SK-N-SH (cell line): ENCODE measurements around the gene TGFB2. TPM values are rescaled to one million over a fixed set of nuclear protein-coding genes. Genes with fewer than 3 reads are reported as not detected.
A peak's percentile ranks its signal among the peaks of the same experiment; 100 is the strongest.

Experiments
- CTCF ChIA-PET: fragments of 300-600, 350-600 bp; formaldehyde crosslinking; extraction: SDS; loops from one replicate; lab custom pipeline; 2021; lab: Yijun Ruan, JAX
- POLR2A ChIA-PET: fragments of 350-600 bp; sonication (Branson Sonifier 250); formaldehyde crosslinking; extraction: SDS; loops from one replicate; lab custom pipeline; 2020; ENCODE audit warnings: antibody characterized with exemption, inconsistent platforms; lab: Yijun Ruan, JAX
- DNase-seq: peaks from one replicate; pipeline ENCODE4 v3.0.0; 2012
- H2AFZ ChIP-seq: fragments of 200-600 bp; sonication (generic); 2 replicates; pipeline ENCODE4 v1.8.1; 2016; ENCODE audit warnings: antibody characterized with exemption, mild to moderate bottlenecking, low read depth
- H3F3A ChIP-seq: fragments of 200-600 bp; sonication (generic); replicated peaks from 2 replicates; pipeline ENCODE3; 2016; ENCODE audit warnings: antibody characterized with exemption, mild to moderate bottlenecking; ENCODE audit not compliant: insufficient read depth
- H3K27ac ChIP-seq, 2 experiments: fragments of 200-500 bp in 1 of 2; fragments of 200-600 bp in 1 of 2; sonication (Bioruptor generic) in 1 of 2; sonication (generic), shearing (Covaris generic) in 1 of 2; 2 replicates each; pipeline versions ENCODE4 v1.5.1 to v1.6.1; 2014 to 2016; ENCODE audit warnings: low read depth in 2 of 2, inconsistent platforms in 1 of 2, low read length in 1 of 2, mild to moderate bottlenecking in 1 of 2, mixed read lengths in 1 of 2
- H3K27me3 ChIP-seq: fragments of 200-600 bp; sonication (generic), shearing (Covaris generic); 2 replicates; pipeline ENCODE4 v1.6.1; 2016; ENCODE audit warnings: mixed run types; ENCODE audit not compliant: insufficient read depth
- H3K36me3 ChIP-seq, 2 experiments: fragments of 200-500 bp in 1 of 2; fragments of 200-600 bp in 1 of 2; sonication (Bioruptor generic) in 1 of 2; sonication (generic) in 1 of 2; replicated peaks in 1 of 2; 2 replicates each; pipeline versions ENCODE3 to v1.5.1; 2014 to 2016; ENCODE audit warnings: low read length in 1 of 2, mild to moderate bottlenecking in 1 of 2; ENCODE audit not compliant: insufficient read depth in 2 of 2, control insufficient read depth in 1 of 2
- H3K4me1 ChIP-seq, 2 experiments: fragments of 200-500 bp in 1 of 2; fragments of 200-600 bp in 1 of 2; sonication (Bioruptor generic) in 1 of 2; sonication (generic), shearing (Covaris generic) in 1 of 2; 2 replicates each; pipeline versions ENCODE4 v1.5.1 to v1.6.1; 2014 to 2016; ENCODE audit warnings: low read depth in 1 of 2, low read length in 1 of 2, mixed run types in 1 of 2; ENCODE audit not compliant: insufficient read depth in 2 of 2, control insufficient read depth in 1 of 2
- H3K4me2 ChIP-seq: fragments of 200-600 bp; sonication (generic), shearing (Covaris generic); 2 replicates; pipeline ENCODE4 v1.6.1; 2017; ENCODE audit warnings: mixed run types
- H3K4me3 ChIP-seq, 2 experiments: fragments of 200-500 bp in 1 of 2; fragments of 200-600 bp in 1 of 2; sonication (Bioruptor generic) in 1 of 2; sonication (generic), shearing (Covaris generic) in 1 of 2; 2 replicates each; pipeline versions ENCODE4 v1.5.1 to v1.8.1; 2014 to 2016; ENCODE audit warnings: low read depth in 2 of 2, inconsistent platforms in 1 of 2, low read length in 1 of 2, mild to moderate bottlenecking in 1 of 2, mixed read lengths in 1 of 2, moderate library complexity in 1 of 2
- H3K79me2 ChIP-seq: fragments of 200-600 bp; sonication (generic); 2 replicates; pipeline ENCODE4 v1.8.1; 2017; ENCODE audit warnings: mild to moderate bottlenecking; ENCODE audit not compliant: insufficient read depth
- H3K9ac ChIP-seq: fragments of 200-600 bp; sonication (generic); 2 replicates; pipeline ENCODE4 v1.6.1; 2017; ENCODE audit warnings: mixed run types
- H3K9me2 ChIP-seq: fragments of 200-600 bp; sonication (generic); 2 replicates; pipeline ENCODE4 v1.6.1; 2017; ENCODE audit warnings: mixed run types
- H3K9me3 ChIP-seq: fragments of 200-600 bp; sonication (generic); 2 replicates; pipeline ENCODE4 v1.6.1; 2017; ENCODE audit warnings: mixed run types, mild to moderate bottlenecking, moderate library complexity
- H4K20me1 ChIP-seq: fragments of 200-600 bp; sonication (generic); 2 replicates; pipeline ENCODE4 v1.6.1; 2017; ENCODE audit warnings: mild to moderate bottlenecking, mixed run types; ENCODE audit not compliant: insufficient read depth
- CHD2 ChIP-seq: fragments of 150-350 bp; IDR thresholded peaks from 2 replicates; pipeline ENCODE4 v1.6.1; 2018; ENCODE audit warnings: low read length; ENCODE audit not compliant: partially characterized antibody
- FOSL2 ChIP-seq: IDR thresholded peaks from 2 replicates; pipeline ENCODE4 v1.4.0; 2012; ENCODE audit warnings: low read depth, mild to moderate bottlenecking, moderate library complexity, borderline replicate concordance
- FOXJ3 ChIP-seq: sonication (generic); formaldehyde crosslinking; IDR thresholded peaks from 2 replicates; pipeline ENCODE4 v1.5.1; 2020; ENCODE audit warnings: mild to moderate bottlenecking, missing genetic modification reagents
- FOXM1 ChIP-seq: IDR thresholded peaks from 2 replicates; pipeline ENCODE4 v1.4.0; 2012; ENCODE audit warnings: low read depth, mild to moderate bottlenecking
- GATA2 ChIP-seq: sonication (generic); formaldehyde crosslinking; IDR thresholded peaks from 2 replicates; pipeline ENCODE4 v1.5.0; 2020; ENCODE audit warnings: mild to moderate bottlenecking, missing genetic modification reagents
- JUND ChIP-seq: IDR thresholded peaks from 2 replicates; pipeline ENCODE4 v1.4.0; 2012
- MAX ChIP-seq: IDR thresholded peaks from 2 replicates; pipeline ENCODE4 v1.4.0; 2012; ENCODE audit warnings: low read depth
- MXI1 ChIP-seq: IDR thresholded peaks from 2 replicates; pipeline ENCODE4 v1.6.1; 2012; ENCODE audit warnings: mild to moderate bottlenecking, low read depth, low read length, improper control_type of control experiment
- PBX3 ChIP-seq: IDR thresholded peaks from 2 replicates; pipeline ENCODE4; 2012
- RAD21 ChIP-seq: IDR thresholded peaks from 2 replicates; pipeline ENCODE4 v1.6.1; 2012; ENCODE audit warnings: mild to moderate bottlenecking, low read length
- RCOR1 ChIP-seq: fragments of 150-350 bp; IDR thresholded peaks from 2 replicates; pipeline ENCODE4 v1.6.1; 2017; ENCODE audit warnings: antibody characterized with exemption, low read length
- SIN3A ChIP-seq: IDR thresholded peaks from 2 replicates; pipeline ENCODE4 v1.6.1; 2012; ENCODE audit warnings: low read depth, mild to moderate bottlenecking, low read length, moderate library complexity, borderline replicate concordance
- TAF1 ChIP-seq: IDR thresholded peaks from 2 replicates; pipeline ENCODE4 v1.6.1; 2012; ENCODE audit warnings: low read depth, mild to moderate bottlenecking, low read length, moderate library complexity, borderline replicate concordance
- TEAD4 ChIP-seq: IDR thresholded peaks from 2 replicates; pipeline ENCODE4 v1.4.0; 2012; ENCODE audit warnings: mild to moderate bottlenecking, borderline replicate concordance; ENCODE audit not compliant: insufficient read depth
- YY1 ChIP-seq: IDR thresholded peaks from 2 replicates; pipeline ENCODE4 v1.4.0; 2012; ENCODE audit warnings: low read depth, mild to moderate bottlenecking
- WGBS: methylation state at CpG from one replicate; pipeline ENCODE4 v1.1.6; 2017; ENCODE audit warnings: low lambda C conversion rate; 5-methylcytosine and 5-hydroxymethylcytosine counted together
- polyA plus RNA-seq, 3 experiments: library from polyadenylated mRNA; depleted of rRNA; stranded (reverse); fragments of >200 nt; gene quantifications; 2 replicates each; pipeline ENCODE4 v1.2.3, GENCODE V29; 2012

The TGFB2 gene
- polyA plus RNA-seq, 1 of the 3 experiments (the other 2 are of a cell fraction), result 2.4 TPM

- TF ChIP-seq RAD21, result no peak
- TF ChIP-seq FOXM1, result no peak
- TF ChIP-seq TEAD4, result no peak
- TF ChIP-seq JUND, result no peak
- no peak for TF ChIP-seq FOXJ3 (CRISPR knock-in tag)
- TF ChIP-seq, all 33 proteins: peak for 0
Measured at GRCh38 chr1:218303176-218303879, 41.8 kb upstream of the TGFB2 start (continued).

GRCh38 chr1:218304281-218305039, 40.7 kb upstream of the TGFB2 start:
- ChIA-PET CTCF (interaction anchor here (0.8 to 4.1 kb wide), 6 partner anchors 25 to 1509 kb away, joined by 3 to 24 read pairs (median 3); no protein-coding TSS in a partner anchor), POLR2A (interaction anchor here (1.3 kb wide), 2 partner anchors 19 to 373 kb away, joined by 3 to 4 read pairs; partner anchors contain the start of gene RRP15)

More at GRCh38 chr1:218304281-218305039, 40.7 kb upstream of the TGFB2 start:
- Histone ChIP-seq H3K36me3 (peaks cover 31 to 55% of the 10 kb centered on the region in 2 experiments), H3K4me2 (no peak overlapping the region), H3K4me3 (no peak overlapping the region), H3K27me3 (no peaks in the 10 kb centered on the region), H3F3A (no peaks in the 10 kb centered on the region), H3K9me3 (no peaks in the 10 kb centered on the region), H3K4me1 (peaks cover 0 to 13% of the 10 kb centered on the region in 2 experiments; a peak in 3 of 4 replicates), H3K9ac (no peak overlapping the region), H2AFZ (no peak overlapping the region), H3K79me2 (no peaks in the 10 kb centered on the region), H4K20me1 (no peaks in the 10 kb centered on the region), H3K27ac (peak overlapping the region in 1 of 2 experiments; percentile 53; a peak in 1 of 4 replicates), H3K9me2 (no peaks in the 10 kb centered on the region)
- DNase-seq, result peak; percentile 73
- WGBS, result 62% methylated on average over 8 of the region's 8 CpGs
- TF ChIP-seq PBX3 (peak; percentile 31; the same call in 1 of the 2 replicates), RCOR1 (no peak), SIN3A (0 out of 2 replicates have a peak, but pooled peaks have one; percentile 55), GATA2 (CRISPR knock-in tag) (peak; percentile 15; the same call in 1 of the 2 replicates), FOSL2 (no peak), CHD2 (no peak), YY1 (no peak), JUND (no peak), MXI1 (peak; percentile 98), MAX (peak; percentile 43; the same call in 1 of the 2 replicates), TAF1 (no peak)
